H1 (cell line): Measurements from ENCODE around the gene FAM174A. TPM values are rescaled to one million over a fixed set of nuclear protein-coding genes. Genes with fewer than 3 reads are reported as not detected.

Experiments used
- CTCF ChIA-PET: fragments of 300-600 bp; sonication (Branson Sonifier 250); formaldehyde crosslinking; loops from one replicate; lab custom pipeline; 2021; ENCODE audit not compliant: partially characterized antibody; lab: Charles Lee
- POLR2A ChIA-PET: fragments of 300-600 bp; sonication (Branson Sonifier 250); formaldehyde crosslinking; loops from one replicate; lab custom pipeline; 2021; ENCODE audit warnings: inconsistent platforms; ENCODE audit not compliant: partially characterized antibody; lab: Charles Lee
- DNase-seq, 2 experiments: peaks; one replicate each; pipeline versions ENCODE4 v3.0.0 to v3.0.0-alpha.2; 2010 to 2022; ENCODE audit warnings: low spot score in 2 of 2, low read depth in 1 of 2, mixed read lengths in 1 of 2
- FAIRE-seq: peaks from 2 replicates; lab custom pipeline; 2011; peaks lifted over from hg19 to GRCh38; lab: Jason Lieb, UNC
- H2AFZ ChIP-seq: 2 replicates; pipeline ENCODE4 v1.8.1; 2012; ENCODE audit warnings: low read length, inconsistent platforms
- H2AK5ac ChIP-seq: 2 replicates; pipeline ENCODE4 v1.6.1; 2013; ENCODE audit warnings: low read depth, low read length
- H2BK120ac ChIP-seq: replicated peaks from 2 replicates; pipeline ENCODE3; 2013; ENCODE audit warnings: low read depth, low read length, inconsistent platforms
- H2BK12ac ChIP-seq: 2 replicates; pipeline ENCODE4 v1.6.1; 2013; ENCODE audit warnings: low read depth, low read length
- H2BK15ac ChIP-seq: 2 replicates; pipeline ENCODE4 v1.6.1; 2013; ENCODE audit warnings: low read length
- H2BK20ac ChIP-seq: 2 replicates; pipeline ENCODE4 v1.6.1; 2013; ENCODE audit warnings: low read length
- H2BK5ac ChIP-seq: 2 replicates; pipeline ENCODE4 v1.6.1; 2013; ENCODE audit warnings: low read depth, low read length
- H3K14ac ChIP-seq: 2 replicates; pipeline ENCODE4 v1.6.1; 2013; ENCODE audit warnings: inconsistent platforms; ENCODE audit not compliant: insufficient read length
- H3K18ac ChIP-seq: 2 replicates; pipeline ENCODE4 v1.6.1; 2013; ENCODE audit warnings: low read length; ENCODE audit errors: extremely low read depth
- H3K23ac ChIP-seq: 2 replicates; pipeline ENCODE4 v1.6.1; 2013; ENCODE audit warnings: inconsistent platforms; ENCODE audit not compliant: insufficient read length
- H3K23me2 ChIP-seq: 2 replicates; pipeline ENCODE4 v1.6.1; 2013; ENCODE audit warnings: low read depth, low read length
- H3K27ac ChIP-seq: 2 replicates; pipeline ENCODE4 v1.6.1; 2011; ENCODE audit warnings: low read depth, low read length, inconsistent platforms
- H3K27me3 ChIP-seq, 4 experiments: replicated peaks in 1 of 4; 1 replicate in 1 of 4; 2 replicates in 3 of 4; pipeline versions ENCODE4 v1.6.1 to v1.8.1; 2011 to 2013; ENCODE audit warnings: low read length in 3 of 4, mild to moderate bottlenecking in 3 of 4, inconsistent platforms in 2 of 4, mixed read lengths in 2 of 4, moderate library complexity in 1 of 4; ENCODE audit not compliant: control insufficient read depth in 3 of 4, insufficient read depth in 3 of 4; ENCODE audit errors: extremely low read depth in 1 of 4
- H3K36me3 ChIP-seq, 4 experiments: 2 replicates each; pipeline versions ENCODE4 v1.6.1 to v1.8.1; 2011 to 2013; ENCODE audit warnings: mild to moderate bottlenecking in 4 of 4, low read length in 3 of 4, moderate library complexity in 2 of 4, control low read depth in 1 of 4, inconsistent platforms in 1 of 4; ENCODE audit not compliant: insufficient read depth in 4 of 4, control insufficient read depth in 2 of 4
- H3K4ac ChIP-seq: replicated peaks from 2 replicates; pipeline ENCODE3; 2013; ENCODE audit warnings: low read length, low read depth, mixed read lengths, inconsistent platforms; ENCODE audit not compliant: insufficient read length
- H3K4me1 ChIP-seq, 4 experiments: replicated peaks in 1 of 4; 1 replicate in 1 of 4; 2 replicates in 3 of 4; pipeline versions ENCODE4 v1.6.1 to v1.8.1; 2011 to 2013; ENCODE audit warnings: low read length in 3 of 4, inconsistent platforms in 2 of 4, mixed read lengths in 1 of 4; ENCODE audit not compliant: insufficient read depth in 4 of 4, control insufficient read depth in 3 of 4
- H3K4me2 ChIP-seq, 2 experiments: 2 replicates each; pipeline versions ENCODE4 v1.6.1 to v1.8.1; 2011 to 2013; ENCODE audit warnings: low read depth in 2 of 2, low read length in 2 of 2, control low read depth in 1 of 2, inconsistent platforms in 1 of 2, mild to moderate bottlenecking in 1 of 2; ENCODE audit not compliant: insufficient read depth in 1 of 2
- H3K4me3 ChIP-seq, 4 experiments: fragments of 200-600, 300-600 bp in 1 of 4; sonication (generic), shearing (Covaris generic), sonication (Bioruptor Twin) in 1 of 4; 2 replicates each; pipeline versions ENCODE4 v1.5.1 to v1.8.1; 2011 to 2016; ENCODE audit warnings: low read length in 4 of 4, low read depth in 3 of 4, control low read depth in 2 of 4, inconsistent platforms in 2 of 4, mild to moderate bottlenecking in 2 of 4, mixed read lengths in 1 of 4, moderate library complexity in 1 of 4; ENCODE audit not compliant: insufficient read depth in 2 of 4; ENCODE audit errors: extremely low read depth in 1 of 4
- H3K56ac ChIP-seq: replicated peaks from 2 replicates; pipeline ENCODE3; 2013; ENCODE audit warnings: low read depth, mild to moderate bottlenecking, mixed read lengths, low read length, inconsistent platforms; ENCODE audit not compliant: insufficient read length
- H3K79me1 ChIP-seq: 2 replicates; pipeline ENCODE4 v1.6.1; 2013; ENCODE audit warnings: low read depth, low read length, control low read depth
- H3K79me2 ChIP-seq, 2 experiments: 2 replicates each; pipeline versions ENCODE4 v1.6.1 to v1.8.1; 2012 to 2013; ENCODE audit warnings: low read length in 2 of 2, mild to moderate bottlenecking in 2 of 2, inconsistent platforms in 1 of 2; ENCODE audit not compliant: insufficient read depth in 2 of 2, control insufficient read depth in 1 of 2
- H3K9ac ChIP-seq, 4 experiments: replicated peaks in 1 of 4; 1 replicate in 1 of 4; 2 replicates in 3 of 4; pipeline versions ENCODE4 v1.6.1 to v1.8.1; 2011 to 2013; ENCODE audit warnings: low read depth in 3 of 4, low read length in 3 of 4, control low read depth in 2 of 4, mild to moderate bottlenecking in 2 of 4, moderate library complexity in 2 of 4, inconsistent platforms in 1 of 4; ENCODE audit errors: extremely low read depth in 1 of 4
- H3K9me3 ChIP-seq, 2 experiments: 2 replicates each; pipeline versions ENCODE4 v1.6.1 to v1.8.1; 2012 to 2013; ENCODE audit warnings: mild to moderate bottlenecking in 2 of 2, moderate library complexity in 2 of 2, control low read depth in 1 of 2, inconsistent platforms in 1 of 2, low read depth in 1 of 2, low read length in 1 of 2, mixed read lengths in 1 of 2; ENCODE audit not compliant: insufficient read depth in 2 of 2
- H4K20me1 ChIP-seq, 2 experiments: replicated peaks in 1 of 2; 2 replicates each; pipeline versions ENCODE3 to v1.8.1; 2011 to 2013; ENCODE audit warnings: inconsistent platforms in 2 of 2, low read length in 2 of 2, mild to moderate bottlenecking in 1 of 2; ENCODE audit not compliant: insufficient read depth in 2 of 2, control insufficient read depth in 1 of 2
- H4K5ac ChIP-seq: 2 replicates; pipeline ENCODE4 v1.6.1; 2013; ENCODE audit warnings: low read length, low read depth, mixed read lengths, inconsistent platforms; ENCODE audit not compliant: insufficient read length
- H4K8ac ChIP-seq: 2 replicates; pipeline ENCODE4 v1.8.0; 2013; ENCODE audit warnings: mild to moderate bottlenecking, moderate library complexity, low read length, inconsistent platforms; ENCODE audit not compliant: insufficient read depth; ENCODE audit errors: extremely low read depth
- H4K91ac ChIP-seq: replicated peaks from 2 replicates; pipeline ENCODE3; 2013; ENCODE audit warnings: low read length, mixed read lengths, inconsistent platforms; ENCODE audit not compliant: insufficient read length
- ASH2L ChIP-seq: fragments of 200-600, 300-600 bp; sonication (generic); IDR thresholded peaks from one replicate; pipeline ENCODE4 v1.7.1; 2017; ENCODE audit warnings: low read length
- PHF8 ChIP-seq: fragments of 200-600 bp; sonication (generic); conservative IDR thresholded peaks from 2 replicates; pipeline ENCODE4 v1.7.1; 2012; ENCODE audit warnings: low read depth, mild to moderate bottlenecking, inconsistent platforms, low read length, moderate library complexity
- RAD21 ChIP-seq, 2 experiments: IDR thresholded peaks in 1 of 2; conservative IDR thresholded peaks in 1 of 2; 2 replicates each; pipeline ENCODE4 v1.6.1; 2011; ENCODE audit warnings: low read depth in 2 of 2, low read length in 2 of 2, improper control_type of control experiment in 1 of 2, inconsistent platforms in 1 of 2, mild to moderate bottlenecking in 1 of 2, moderate library complexity in 1 of 2
- WGBS, 2 experiments: shearing (Covaris generic) in 1 of 2; methylation state at CpG; one replicate each; pipeline versions ENCODE4 v1.1.6 to v1.1.7; 2013 to 2015; ENCODE audit warnings: low lambda C conversion rate in 2 of 2, mixed read lengths in 2 of 2, inconsistent platforms in 1 of 2, low coverage in 1 of 2, missing lambda C conversion rate in 1 of 2; ENCODE audit not compliant: insufficient replicate concordance in 2 of 2, insufficient coverage in 1 of 2, insufficient read length in 1 of 2; ENCODE audit errors: extremely low coverage in 1 of 2, missing lambda C conversion rate in 1 of 2; 5-methylcytosine and 5-hydroxymethylcytosine counted together
- polyA plus RNA-seq, 7 experiments: library from polyadenylated mRNA; depleted of rRNA in 3 of 7; stranded (reverse) in 5 of 7; unstranded in 2 of 7; fragments of >200 nt in 5 of 7; fragments of 200-250 nt in 2 of 7; gene quantifications; 1 replicate in 5 of 7; 2 replicates in 1 of 7; 4 replicates in 1 of 7; pipeline versions ENCODE4 v1.2.1 to v1.2.3, GENCODE V29; 2011 to 2013; ENCODE audit warnings: missing spikeins in 2 of 7, mixed read lengths in 2 of 7
- total RNA-seq: library from RNA; stranded (reverse); fragmentation: NEBNext Ultra II Directional; extraction: Animal tissue kit (Norgen Biotek cat#: 25700); gene quantifications from 2 replicates; pipeline ENCODE4 v1.2.1, GENCODE V29; 2021
- TF ChIP-seq, protein P1 (sequence below), 3 experiments: IDR thresholded peaks; 1 replicate in 2 of 3; 2 replicates in 1 of 3; pipeline versions ENCODE4 v1.5.1 to v1.6.1; 2011; ENCODE audit warnings: low read length in 3 of 3, mild to moderate bottlenecking in 3 of 3, inconsistent platforms in 2 of 3, low read depth in 1 of 3, moderate library complexity in 1 of 3; ENCODE audit not compliant: insufficient read depth in 1 of 3; ENCODE audit errors: control extremely low read depth in 1 of 3

The FAM174A gene
- total and polyA plus RNA-seq, 2 of the 8 experiments (the other 6 are each of a cell fraction or from before 2014, with no cell fraction given): 3.9 to 5.3 TPM

DNA sequence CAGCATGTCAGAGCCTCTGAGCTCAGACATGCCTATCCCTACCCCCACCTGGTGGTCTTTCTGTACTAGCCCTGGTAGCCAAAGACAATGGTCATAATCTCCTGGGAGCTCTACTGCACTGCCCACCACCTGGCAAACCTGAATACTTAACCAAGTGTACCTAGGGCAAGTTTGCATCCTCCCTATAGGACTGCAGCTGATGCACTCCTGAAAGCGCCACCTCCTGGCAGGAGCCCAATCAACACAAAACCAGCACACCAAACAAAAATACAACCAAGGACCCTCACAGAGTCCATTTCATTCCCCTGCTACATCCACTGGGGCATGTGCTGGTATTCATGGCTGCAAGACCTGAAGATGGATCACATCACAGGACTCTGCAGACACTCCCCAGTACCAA lies 14.8 kb upstream of the FAM174A start:
- H3K4me2 ChIP-seq: no peak overlapping the region
- H3K79me1 ChIP-seq: no peaks in the 10 kb centered on the region
- H3K4me3 ChIP-seq: no peak overlapping the region
- H2BK5ac ChIP-seq: no peak overlapping the region
- no peak overlapping the region for H2BK12ac ChIP-seq
- ChIA-PET POLR2A (no interaction called here), CTCF (interaction anchor here (0.7 to 2.6 kb wide), 20 partner anchors 9 to 383 kb away, joined by 3 to 27 read pairs (median 4); partner anchors contain the start of genes FAM174A and ST8SIA4)
- H2BK15ac ChIP-seq: no peak overlapping the region
- peak; percentile 78 for FAIRE-seq
- H3K9me3 ChIP-seq: no peaks in the 10 kb centered on the region
- H3K14ac ChIP-seq: no peak overlapping the region
- no peak overlapping the region for H3K18ac ChIP-seq
- H3K23me2 ChIP-seq: no peaks in the 10 kb centered on the region
- H2BK20ac ChIP-seq: no peak overlapping the region
- H3K56ac ChIP-seq: no peak overlapping the region
- H2BK120ac ChIP-seq: no peak overlapping the region
- H3K79me2 ChIP-seq: no peaks in the 10 kb centered on the region
- H4K8ac ChIP-seq: no peak overlapping the region
- DNase-seq: peak in 1 of 2 experiments; percentile 76
- no peak overlapping the region for H3K4ac ChIP-seq
- no peaks in the 10 kb centered on the region for H4K20me1 ChIP-seq
- no peaks in the 10 kb centered on the region for H3K27me3 ChIP-seq
- no peak overlapping the region for H3K9ac ChIP-seq
- no peaks in the 10 kb centered on the region for H3K36me3 ChIP-seq
- no peak overlapping the region for H2AK5ac ChIP-seq
- TF ChIP-seq RAD21 (IDR thresholded peaks at IDR 0.05 in 1 of 2, conservative IDR thresholded peaks at IDR 0.05 in 1 of 2; ENCODE audit: low read depth in 2 of 2, low read length in 2 of 2) (peak; percentile 47 to 60), ASH2L (no peak), PHF8 (no peak)
- TF ChIP-seq, protein P1, sequence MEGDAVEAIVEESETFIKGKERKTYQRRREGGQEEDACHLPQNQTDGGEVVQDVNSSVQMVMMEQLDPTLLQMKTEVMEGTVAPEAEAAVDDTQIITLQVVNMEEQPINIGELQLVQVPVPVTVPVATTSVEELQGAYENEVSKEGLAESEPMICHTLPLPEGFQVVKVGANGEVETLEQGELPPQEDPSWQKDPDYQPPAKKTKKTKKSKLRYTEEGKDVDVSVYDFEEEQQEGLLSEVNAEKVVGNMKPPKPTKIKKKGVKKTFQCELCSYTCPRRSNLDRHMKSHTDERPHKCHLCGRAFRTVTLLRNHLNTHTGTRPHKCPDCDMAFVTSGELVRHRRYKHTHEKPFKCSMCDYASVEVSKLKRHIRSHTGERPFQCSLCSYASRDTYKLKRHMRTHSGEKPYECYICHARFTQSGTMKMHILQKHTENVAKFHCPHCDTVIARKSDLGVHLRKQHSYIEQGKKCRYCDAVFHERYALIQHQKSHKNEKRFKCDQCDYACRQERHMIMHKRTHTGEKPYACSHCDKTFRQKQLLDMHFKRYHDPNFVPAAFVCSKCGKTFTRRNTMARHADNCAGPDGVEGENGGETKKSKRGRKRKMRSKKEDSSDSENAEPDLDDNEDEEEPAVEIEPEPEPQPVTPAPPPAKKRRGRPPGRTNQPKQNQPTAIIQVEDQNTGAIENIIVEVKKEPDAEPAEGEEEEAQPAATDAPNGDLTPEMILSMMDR (IDR thresholded peaks at IDR 0.05; ENCODE audit: control extremely low read depth in 1 of 3, insufficient read depth in 1 of 3, low read depth in 1 of 3, low read length in 3 of 3): peak; percentile 60 to 79 (median 60)
- TF ChIP-seq, all 59 proteins: peak for 2
- Histone ChIP-seq H4K91ac (no peak overlapping the region), H2AFZ (no peak overlapping the region), H3K23ac (no peak overlapping the region), H4K5ac (no peak overlapping the region), H3K4me1 (no peaks in the 10 kb centered on the region; a peak in 2 of 7 replicates), H3K27ac (no peak overlapping the region)
- no CpG with 5 or more reads among the region's 1 CpG for WGBS, 2 experiments
